Measurements from ENCODE around the gene CDK18. TPM values are rescaled to one million over a fixed set of nuclear protein-coding genes. Genes with fewer than 3 reads are reported as not detected.

The CDK18 gene
- total RNA-seq, 1 donor = 2.2 TPM

GRCh38 chr1:205488074-205488723, 16.3 kb upstream of the CDK18 start:
- DNase-seq (ENCODE audit: low read depth) = peak; percentile 64
- no peak overlapping the region for H3K4me3 ChIP-seq (ENCODE audit: low read depth, low read length)
- TF ChIP-seq, protein P1, sequence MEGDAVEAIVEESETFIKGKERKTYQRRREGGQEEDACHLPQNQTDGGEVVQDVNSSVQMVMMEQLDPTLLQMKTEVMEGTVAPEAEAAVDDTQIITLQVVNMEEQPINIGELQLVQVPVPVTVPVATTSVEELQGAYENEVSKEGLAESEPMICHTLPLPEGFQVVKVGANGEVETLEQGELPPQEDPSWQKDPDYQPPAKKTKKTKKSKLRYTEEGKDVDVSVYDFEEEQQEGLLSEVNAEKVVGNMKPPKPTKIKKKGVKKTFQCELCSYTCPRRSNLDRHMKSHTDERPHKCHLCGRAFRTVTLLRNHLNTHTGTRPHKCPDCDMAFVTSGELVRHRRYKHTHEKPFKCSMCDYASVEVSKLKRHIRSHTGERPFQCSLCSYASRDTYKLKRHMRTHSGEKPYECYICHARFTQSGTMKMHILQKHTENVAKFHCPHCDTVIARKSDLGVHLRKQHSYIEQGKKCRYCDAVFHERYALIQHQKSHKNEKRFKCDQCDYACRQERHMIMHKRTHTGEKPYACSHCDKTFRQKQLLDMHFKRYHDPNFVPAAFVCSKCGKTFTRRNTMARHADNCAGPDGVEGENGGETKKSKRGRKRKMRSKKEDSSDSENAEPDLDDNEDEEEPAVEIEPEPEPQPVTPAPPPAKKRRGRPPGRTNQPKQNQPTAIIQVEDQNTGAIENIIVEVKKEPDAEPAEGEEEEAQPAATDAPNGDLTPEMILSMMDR (IDR thresholded peaks at IDR 0.05; ENCODE audit: insufficient read depth, low read depth, low read length) = peak; percentile 79

- no peak for DNase-seq (ENCODE audit: low read depth)
Observed at GRCh38 chr1:205491794-205492193, 12.7 kb upstream of the CDK18 start.

GRCh38 chr1:205492201-205492667, 12.2 kb upstream of the CDK18 start:
- no peak for DNase-seq (ENCODE audit: low read depth)
- no peak overlapping the region for H3K4me3 ChIP-seq (ENCODE audit: low read depth, low read length)
- TF ChIP-seq, protein P1 (IDR thresholded peaks at IDR 0.05; ENCODE audit: insufficient read depth, low read depth, low read length) = no peak

More at GRCh38 chr1:205491794-205492193, 12.7 kb upstream of the CDK18 start:
- TF ChIP-seq, protein P1 (IDR thresholded peaks at IDR 0.05; ENCODE audit: insufficient read depth, low read depth, low read length) = no peak
- H3K4me3 ChIP-seq (ENCODE audit: low read depth, low read length) = no peak overlapping the region

DNA sequence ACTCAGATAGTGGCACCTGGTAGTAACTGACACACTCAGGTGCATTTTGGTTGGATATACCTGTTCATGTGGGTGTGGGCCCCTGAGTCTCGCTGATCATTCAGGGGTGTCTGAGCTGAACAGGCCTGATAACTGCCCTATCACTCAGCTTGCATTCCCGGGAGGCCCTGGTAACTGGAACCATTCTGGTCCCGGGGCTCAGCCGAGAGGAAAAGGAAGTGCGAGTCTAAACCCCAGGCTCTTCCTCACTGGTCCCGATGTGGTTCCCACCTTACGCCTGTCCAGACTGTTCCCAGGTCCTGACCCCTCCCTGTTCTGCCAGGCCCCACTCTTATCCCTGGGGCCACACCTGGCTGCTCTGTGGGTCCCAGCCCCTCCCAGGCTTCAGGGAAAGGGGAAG, 11.7 kb upstream of the CDK18 start:
- H3K4me3 ChIP-seq (ENCODE audit: low read depth, low read length) = no peak overlapping the region
- TF ChIP-seq, protein P1 (IDR thresholded peaks at IDR 0.05; ENCODE audit: insufficient read depth, low read depth, low read length) = no peak

DNA sequence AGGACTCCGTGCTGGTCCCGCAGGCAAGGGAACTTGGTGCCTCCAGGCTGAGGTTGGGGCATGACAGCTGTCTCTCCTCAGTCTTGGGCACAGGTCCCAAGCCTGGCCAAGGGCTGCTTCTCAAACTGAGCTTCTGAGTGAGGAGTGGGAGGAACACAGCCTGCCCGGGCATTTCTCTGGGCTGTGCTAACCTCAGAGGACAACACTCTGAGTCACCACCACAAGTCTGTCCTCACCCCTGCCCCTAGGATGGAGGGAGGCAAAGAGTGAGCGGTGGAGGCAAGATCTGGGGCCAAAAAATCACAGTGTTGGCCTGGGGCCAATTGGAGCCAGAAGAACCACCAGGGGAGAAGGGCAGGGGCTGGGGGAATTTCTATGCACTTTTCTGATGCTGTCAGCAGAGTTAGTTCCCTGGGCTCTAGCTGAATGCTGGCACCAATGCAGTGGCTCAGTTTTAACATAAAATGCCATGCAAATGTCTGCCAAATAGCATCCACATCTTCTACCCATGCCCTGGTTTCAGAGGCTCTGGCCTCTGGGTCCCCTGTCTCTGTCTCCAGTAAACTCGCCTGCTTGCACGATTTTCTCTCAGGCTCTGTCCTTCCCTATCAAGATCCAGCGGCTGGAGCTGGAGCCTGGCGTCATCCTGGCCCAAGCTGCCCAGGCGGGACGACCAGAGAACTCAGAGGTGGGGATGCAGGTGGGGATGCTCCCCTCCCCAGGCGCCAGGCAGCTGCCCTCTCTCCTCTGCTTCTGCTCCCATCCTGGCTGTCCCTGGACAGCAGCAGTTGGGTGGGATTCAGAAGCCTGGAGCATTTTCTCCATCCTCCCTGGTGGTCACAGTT, 11.0 kb upstream of the CDK18 start:
- no peak overlapping the region for H3K4me3 ChIP-seq (ENCODE audit: low read depth, low read length)
- DNase-seq (ENCODE audit: low read depth) = peak; percentile 33
- TF ChIP-seq, protein P1 (IDR thresholded peaks at IDR 0.05; ENCODE audit: insufficient read depth, low read depth, low read length) = no peak

More for the DNA sequence above, 11.7 kb upstream of the CDK18 start:
- DNase-seq (ENCODE audit: low read depth) = no peak

- no peak for DNase-seq (ENCODE audit: low read depth)
- TF ChIP-seq, protein P1 (IDR thresholded peaks at IDR 0.05; ENCODE audit: insufficient read depth, low read depth, low read length) = no peak
- H3K4me3 ChIP-seq (ENCODE audit: low read depth, low read length) = no peak overlapping the region
Observed at GRCh38 chr1:205494115-205494514, 10.4 kb upstream of the CDK18 start.

All from fibroblast of villous mesenchyme (primary cell).